VCaP (cell line): Measurements from ENCODE around the gene S1PR3.
A peak's percentile ranks its signal among the peaks of the same experiment; 100 is the strongest.

Source experiments
- H3K27ac ChIP-seq: fragments of 450-650 bp; 2 replicates; pipeline ENCODE4 v1.5.1; 2017
- TF ChIP-seq, protein P1 (sequence below): fragments of 450-650 bp; conservative IDR thresholded peaks from 2 replicates; pipeline ENCODE4 v1.5.1; 2017; ENCODE audit warnings: mild to moderate bottlenecking, moderate library complexity

The S1PR3 gene

GRCh38 chr9:88959727-88960469, 31.4 kb upstream of the S1PR3 start:
- TF ChIP-seq, protein P1, sequence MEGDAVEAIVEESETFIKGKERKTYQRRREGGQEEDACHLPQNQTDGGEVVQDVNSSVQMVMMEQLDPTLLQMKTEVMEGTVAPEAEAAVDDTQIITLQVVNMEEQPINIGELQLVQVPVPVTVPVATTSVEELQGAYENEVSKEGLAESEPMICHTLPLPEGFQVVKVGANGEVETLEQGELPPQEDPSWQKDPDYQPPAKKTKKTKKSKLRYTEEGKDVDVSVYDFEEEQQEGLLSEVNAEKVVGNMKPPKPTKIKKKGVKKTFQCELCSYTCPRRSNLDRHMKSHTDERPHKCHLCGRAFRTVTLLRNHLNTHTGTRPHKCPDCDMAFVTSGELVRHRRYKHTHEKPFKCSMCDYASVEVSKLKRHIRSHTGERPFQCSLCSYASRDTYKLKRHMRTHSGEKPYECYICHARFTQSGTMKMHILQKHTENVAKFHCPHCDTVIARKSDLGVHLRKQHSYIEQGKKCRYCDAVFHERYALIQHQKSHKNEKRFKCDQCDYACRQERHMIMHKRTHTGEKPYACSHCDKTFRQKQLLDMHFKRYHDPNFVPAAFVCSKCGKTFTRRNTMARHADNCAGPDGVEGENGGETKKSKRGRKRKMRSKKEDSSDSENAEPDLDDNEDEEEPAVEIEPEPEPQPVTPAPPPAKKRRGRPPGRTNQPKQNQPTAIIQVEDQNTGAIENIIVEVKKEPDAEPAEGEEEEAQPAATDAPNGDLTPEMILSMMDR: no peak

DNA sequence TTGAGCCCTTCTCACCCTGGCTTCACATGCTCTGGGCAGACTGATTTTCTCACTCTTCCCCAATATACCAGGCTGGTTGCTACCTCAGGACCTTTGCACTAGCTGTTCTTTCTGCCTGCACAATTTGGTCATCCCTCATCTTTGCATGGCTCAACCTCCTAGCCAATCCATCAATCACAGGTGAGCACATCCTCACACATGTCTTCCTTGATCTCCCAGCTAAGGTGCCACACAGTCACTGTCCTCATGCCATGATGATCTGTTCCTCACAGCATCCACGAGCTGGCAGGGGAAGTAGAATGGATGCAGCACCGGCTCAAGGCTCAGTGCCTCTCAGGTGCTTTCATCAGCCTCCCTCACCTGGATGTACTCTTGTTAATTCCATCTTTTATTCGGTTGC, 30.6 kb upstream of the S1PR3 start:
- H3K27ac ChIP-seq: no peak overlapping the region
- TF ChIP-seq, protein P1: no peak

More at GRCh38 chr9:88959727-88960469, 31.4 kb upstream of the S1PR3 start:
- no peak overlapping the region for H3K27ac ChIP-seq

DNA sequence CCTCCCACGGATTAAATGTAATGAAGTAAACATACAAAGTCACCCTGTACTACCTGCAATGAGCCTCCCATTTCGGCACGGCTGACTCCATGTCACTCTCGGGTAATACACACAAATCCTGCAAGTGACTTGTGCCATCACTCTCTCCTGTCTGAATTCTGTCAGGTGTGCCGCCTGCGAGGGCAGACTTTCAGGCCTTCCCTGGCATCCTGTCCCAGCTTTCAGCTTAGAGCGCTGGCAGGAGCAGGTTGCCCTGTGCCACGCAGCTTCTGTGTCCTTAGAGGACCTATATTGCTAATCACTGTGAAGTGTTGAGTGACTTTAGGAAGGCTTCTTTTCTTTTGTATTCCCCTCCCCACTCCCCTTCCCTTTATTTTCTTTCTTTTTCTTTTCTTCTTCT, 25.8 kb upstream of the S1PR3 start:
- H3K27ac ChIP-seq: no peak overlapping the region
- TF ChIP-seq, protein P1: no peak

DNA sequence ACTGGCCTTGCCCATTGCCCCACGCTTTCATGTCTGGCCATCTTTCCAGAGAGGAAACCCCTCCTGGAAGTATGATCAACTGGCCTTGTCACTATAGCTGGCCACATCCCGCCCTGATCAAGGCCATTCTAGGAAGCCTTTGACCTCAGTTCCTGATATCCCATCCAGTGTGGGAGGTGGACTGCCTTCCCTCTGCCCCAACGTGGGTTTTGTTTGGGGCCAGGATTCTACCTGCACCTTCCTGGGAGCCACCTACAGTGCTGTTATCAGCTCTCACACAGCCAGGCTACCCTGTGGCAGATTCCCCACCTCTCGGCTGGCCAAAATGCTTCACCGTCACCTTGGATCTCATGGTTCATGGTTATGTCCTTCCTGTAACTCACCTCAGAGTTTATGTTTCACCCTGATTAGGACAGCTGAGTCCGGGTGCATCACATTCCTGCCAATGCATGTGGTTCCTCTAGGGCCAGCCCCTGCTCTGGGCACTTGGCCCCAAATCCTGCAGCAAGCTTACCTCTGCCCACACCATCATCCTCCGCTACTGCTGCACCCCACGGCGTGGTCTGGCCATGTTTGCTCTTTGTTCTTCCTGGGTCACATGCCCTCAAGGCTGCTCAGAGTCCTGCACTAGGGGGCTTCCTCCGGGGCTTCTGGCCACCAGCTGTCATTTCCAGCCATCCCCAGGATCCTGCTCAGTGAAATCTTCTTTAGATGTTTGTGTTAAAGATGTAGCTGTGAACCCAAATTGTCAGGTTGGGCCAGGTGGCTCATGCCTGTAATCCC, 24.2 kb upstream of the S1PR3 start:
- H3K27ac ChIP-seq: no peak overlapping the region; the same call in 1 of the 2 replicates
- TF ChIP-seq, protein P1: no peak

DNA sequence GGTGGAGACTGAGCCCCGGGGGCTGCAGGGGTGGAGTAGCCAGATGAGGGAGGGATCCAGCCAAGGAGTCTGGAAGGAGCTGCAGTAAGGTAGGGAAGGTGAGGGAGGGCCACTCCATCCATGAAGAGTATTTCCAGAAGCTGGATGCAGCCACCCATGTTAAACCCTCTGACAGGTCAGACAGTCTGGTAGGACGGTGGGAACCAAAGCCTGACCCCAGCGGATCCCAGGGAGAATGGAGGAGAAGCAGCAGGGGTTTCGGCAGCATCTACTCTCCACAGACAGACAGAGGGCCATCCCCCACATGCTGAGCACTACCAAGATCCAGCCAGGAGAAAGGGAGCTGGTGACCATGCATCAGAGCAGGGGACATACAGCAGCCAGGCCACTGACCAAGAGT, 22.5 kb upstream of the S1PR3 start:
- TF ChIP-seq, protein P1: no peak

GRCh38 chr9:88969646-88970373, 21.5 kb upstream of the S1PR3 start:
- TF ChIP-seq, protein P1: no peak
- no peak overlapping the region for H3K27ac ChIP-seq

More for the DNA sequence above, 22.5 kb upstream of the S1PR3 start:
- H3K27ac ChIP-seq: peak overlapping the region; percentile 49; the same call in 1 of the 2 replicates
